Hepatocyte (in vitro differentiated cells): ENCODE measurements around the gene SFT2D1.

Experiments
- CTCF ChIP-seq: fragments of 200-600 bp; sonication (generic); IDR thresholded peaks from 2 replicates; pipeline ENCODE4 v1.5.1; 2016; ENCODE audit warnings: antibody characterized with exemption, mild to moderate bottlenecking; ENCODE audit not compliant: poor library complexity
- EZH2 ChIP-seq: fragments of 200-600 bp; sonication (generic); IDR thresholded peaks from 2 replicates; pipeline ENCODE4 v1.6.1; 2016; ENCODE audit warnings: antibody characterized with exemption, mild to moderate bottlenecking, borderline replicate concordance
- EZH2phosphoT487 ChIP-seq: fragments of 200-600 bp; sonication (generic); IDR thresholded peaks from one replicate; pipeline ENCODE4 v1.6.1; 2018; ENCODE audit warnings: antibody characterized with exemption, mild to moderate bottlenecking, low read depth, moderate library complexity; ENCODE audit not compliant: unreplicated experiment, severe bottlenecking

- no peak for TF ChIP-seq CTCF
- TF ChIP-seq EZH2 = no peak
- TF ChIP-seq EZH2phosphoT487 = no peak
These were observed 32.7 kb upstream of the SFT2D1 start for GRCh38 chr6:166375013-166375412.
